PFSK-1 (cell line): Measurements from ENCODE around the gene ALS2.

Experiments used
- TAF1 ChIP-seq: IDR thresholded peaks from 2 replicates; pipeline ENCODE4 v1.6.1; 2012; ENCODE audit warnings: low read length, control low read depth, borderline replicate concordance; ENCODE audit not compliant: insufficient read depth
- TF ChIP-seq, protein P1 (sequence below), 2 experiments: IDR thresholded peaks; 2 replicates each; pipeline versions ENCODE4 v1.6.1 to v1.8.0; 2011 to 2012; ENCODE audit warnings: low read depth in 2 of 2, low read length in 2 of 2, control low read depth in 1 of 2, inconsistent platforms in 1 of 2, mild to moderate bottlenecking in 1 of 2, moderate library complexity in 1 of 2; ENCODE audit not compliant: insufficient read depth in 1 of 2

DNA sequence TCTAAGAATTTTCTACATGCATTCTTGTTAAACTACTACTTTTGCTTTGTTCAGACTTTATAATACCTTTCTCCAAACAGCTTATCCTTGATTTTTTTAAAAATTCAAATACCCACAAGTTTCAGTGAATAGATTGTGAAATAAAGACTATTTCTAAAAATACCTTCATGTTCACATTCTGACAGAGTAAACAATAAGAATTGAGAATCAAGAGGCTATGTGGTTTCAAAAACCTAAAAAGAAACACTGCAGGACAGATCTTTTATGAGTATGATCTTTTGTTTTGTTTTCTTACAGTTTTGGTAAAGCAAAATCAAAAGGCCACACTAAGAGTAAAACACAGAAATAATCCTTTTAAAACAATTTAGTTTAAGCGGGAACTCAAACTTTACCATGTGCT is 21.2 kb downstream of the ALS2 start:
- TF ChIP-seq TAF1: no peak
- TF ChIP-seq, protein P1, sequence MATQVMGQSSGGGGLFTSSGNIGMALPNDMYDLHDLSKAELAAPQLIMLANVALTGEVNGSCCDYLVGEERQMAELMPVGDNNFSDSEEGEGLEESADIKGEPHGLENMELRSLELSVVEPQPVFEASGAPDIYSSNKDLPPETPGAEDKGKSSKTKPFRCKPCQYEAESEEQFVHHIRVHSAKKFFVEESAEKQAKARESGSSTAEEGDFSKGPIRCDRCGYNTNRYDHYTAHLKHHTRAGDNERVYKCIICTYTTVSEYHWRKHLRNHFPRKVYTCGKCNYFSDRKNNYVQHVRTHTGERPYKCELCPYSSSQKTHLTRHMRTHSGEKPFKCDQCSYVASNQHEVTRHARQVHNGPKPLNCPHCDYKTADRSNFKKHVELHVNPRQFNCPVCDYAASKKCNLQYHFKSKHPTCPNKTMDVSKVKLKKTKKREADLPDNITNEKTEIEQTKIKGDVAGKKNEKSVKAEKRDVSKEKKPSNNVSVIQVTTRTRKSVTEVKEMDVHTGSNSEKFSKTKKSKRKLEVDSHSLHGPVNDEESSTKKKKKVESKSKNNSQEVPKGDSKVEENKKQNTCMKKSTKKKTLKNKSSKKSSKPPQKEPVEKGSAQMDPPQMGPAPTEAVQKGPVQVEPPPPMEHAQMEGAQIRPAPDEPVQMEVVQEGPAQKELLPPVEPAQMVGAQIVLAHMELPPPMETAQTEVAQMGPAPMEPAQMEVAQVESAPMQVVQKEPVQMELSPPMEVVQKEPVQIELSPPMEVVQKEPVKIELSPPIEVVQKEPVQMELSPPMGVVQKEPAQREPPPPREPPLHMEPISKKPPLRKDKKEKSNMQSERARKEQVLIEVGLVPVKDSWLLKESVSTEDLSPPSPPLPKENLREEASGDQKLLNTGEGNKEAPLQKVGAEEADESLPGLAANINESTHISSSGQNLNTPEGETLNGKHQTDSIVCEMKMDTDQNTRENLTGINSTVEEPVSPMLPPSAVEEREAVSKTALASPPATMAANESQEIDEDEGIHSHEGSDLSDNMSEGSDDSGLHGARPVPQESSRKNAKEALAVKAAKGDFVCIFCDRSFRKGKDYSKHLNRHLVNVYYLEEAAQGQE (IDR thresholded peaks at IDR 0.05; ENCODE audit: insufficient read depth in 1 of 2, low read depth in 2 of 2, low read length in 2 of 2): no peak
